CMK (cell line): Measurements from ENCODE around the gene PRR20G.
"Not testable (repeated sequence)": the region's sequence is repeated elsewhere in the genome, so short reads cannot be mapped to it uniquely, and the experiment has no call there.

Experiments used
- DNase-seq: peaks from one replicate; pipeline ENCODE4 v3.0.0-alpha.2; 2010; ENCODE audit warnings: low read depth

The PRR20G gene

DNA sequence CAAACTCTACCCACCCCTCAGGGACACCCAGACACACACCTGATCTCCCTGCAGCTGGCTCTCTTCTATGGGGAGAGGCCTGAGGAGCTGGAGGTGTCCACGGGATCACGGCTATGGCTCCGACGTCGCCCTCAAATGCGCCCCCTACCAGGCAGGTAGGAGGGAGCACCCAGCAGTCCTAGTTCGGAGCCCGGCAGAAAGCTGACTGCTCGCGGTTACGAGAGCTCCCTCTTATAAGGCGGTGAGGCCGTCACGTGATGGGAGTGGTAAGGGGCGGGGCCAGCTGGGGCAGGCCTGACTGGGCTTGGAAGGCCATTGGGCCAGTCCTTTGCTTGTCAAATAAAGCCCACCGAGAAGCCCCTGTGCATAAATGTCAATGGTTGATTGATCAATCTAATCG, at the start of gene PRR20G:
PRR20G (minus strand) TSS at position 207 of the 400 bp plus-strand sequence. CDS start 681 bp downstream, outside the sequence.
- DNase-seq = no peak

DNA sequence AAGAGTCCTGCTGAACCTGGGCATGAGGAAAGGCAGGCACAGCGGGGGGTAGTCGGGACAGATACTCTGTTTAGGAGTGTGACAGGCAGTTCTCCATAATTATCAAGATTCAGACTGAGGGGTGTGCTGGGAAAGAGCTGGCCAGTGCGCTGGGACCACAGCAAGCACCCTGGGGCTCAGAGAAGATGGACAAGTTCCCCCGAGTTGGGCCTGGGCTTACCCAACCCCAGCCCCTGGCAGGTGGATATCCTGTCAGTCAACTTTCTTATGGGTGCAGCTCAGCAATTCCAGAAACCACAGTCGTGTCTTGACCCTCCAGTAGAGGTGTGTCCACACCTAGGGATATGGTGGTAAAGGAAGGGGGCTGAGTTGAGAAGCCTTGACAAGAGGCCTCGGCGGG, 49.2 kb upstream of the PRR20G start:
- no peak for DNase-seq

DNA sequence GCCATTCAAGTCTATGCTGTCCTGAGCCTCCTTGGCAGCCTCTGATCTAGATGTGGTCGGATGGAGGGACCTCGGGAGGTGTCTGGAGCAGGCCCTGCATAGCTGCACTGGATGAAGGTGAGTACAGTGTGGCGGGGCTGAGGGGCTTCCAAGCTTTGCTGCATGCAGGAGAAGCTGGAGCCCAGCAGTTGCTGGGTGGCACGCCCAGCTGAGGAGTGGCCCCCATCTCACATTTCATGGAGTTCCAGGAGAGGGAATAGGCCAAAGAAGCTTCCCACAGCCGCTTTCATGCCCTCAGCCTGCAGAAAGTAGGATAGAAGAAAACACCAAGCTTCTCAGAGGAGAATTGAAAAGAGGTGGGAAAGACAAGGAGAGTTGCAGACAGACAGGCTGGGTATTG, 48.3 kb upstream of the PRR20G start:
- no peak for DNase-seq

DNA sequence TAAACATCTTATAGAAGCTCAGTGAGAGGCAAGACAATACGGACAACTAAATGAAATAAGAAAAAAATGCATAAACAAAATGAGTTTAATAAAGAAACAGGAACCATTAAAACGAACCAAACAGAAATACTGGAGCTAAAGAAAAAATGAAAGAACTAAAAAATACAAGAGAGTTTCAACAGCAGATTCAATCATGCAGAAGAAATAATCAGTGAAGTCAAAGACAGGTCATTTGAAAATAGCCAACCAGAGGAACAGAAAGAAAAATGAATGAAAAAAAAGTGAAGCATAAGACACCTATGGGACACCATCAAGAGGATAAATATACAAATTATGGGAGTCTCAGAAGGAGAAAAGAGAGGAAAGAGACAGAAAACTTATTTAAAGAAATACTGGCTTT, 42.5 kb upstream of the PRR20G start:
- no peak for DNase-seq

DNA sequence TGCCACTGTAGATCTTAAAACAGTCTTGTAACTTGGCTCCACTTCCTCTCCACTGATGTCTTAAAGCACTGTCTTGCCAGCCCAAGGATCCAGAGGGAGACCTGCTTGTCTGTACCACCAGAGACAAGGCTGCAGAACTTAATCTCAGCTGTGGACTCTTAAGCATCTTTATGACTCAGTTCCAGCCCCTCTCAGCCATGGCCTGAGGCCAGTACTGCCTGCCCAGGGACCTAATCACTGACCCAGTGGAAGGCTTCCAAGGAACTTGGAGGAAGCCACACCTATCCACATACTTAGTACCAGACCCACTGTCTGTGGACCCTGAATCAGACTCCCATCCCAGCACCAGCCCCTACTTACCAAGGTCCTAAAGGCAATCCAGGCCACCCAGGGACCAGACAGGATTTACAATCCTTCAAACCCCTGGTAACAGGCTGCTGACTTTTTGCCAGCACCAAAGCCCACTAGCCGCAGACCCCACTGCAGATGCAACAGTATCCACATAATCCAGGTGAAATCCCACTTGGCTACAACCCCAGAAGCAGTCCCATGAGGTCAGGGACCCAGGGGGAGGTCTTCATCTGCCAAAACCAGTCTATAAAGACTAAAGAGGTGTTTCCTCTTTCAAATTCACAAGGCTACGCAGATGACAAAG, 41.9 kb upstream of the PRR20G start:
- no peak for DNase-seq

DNA sequence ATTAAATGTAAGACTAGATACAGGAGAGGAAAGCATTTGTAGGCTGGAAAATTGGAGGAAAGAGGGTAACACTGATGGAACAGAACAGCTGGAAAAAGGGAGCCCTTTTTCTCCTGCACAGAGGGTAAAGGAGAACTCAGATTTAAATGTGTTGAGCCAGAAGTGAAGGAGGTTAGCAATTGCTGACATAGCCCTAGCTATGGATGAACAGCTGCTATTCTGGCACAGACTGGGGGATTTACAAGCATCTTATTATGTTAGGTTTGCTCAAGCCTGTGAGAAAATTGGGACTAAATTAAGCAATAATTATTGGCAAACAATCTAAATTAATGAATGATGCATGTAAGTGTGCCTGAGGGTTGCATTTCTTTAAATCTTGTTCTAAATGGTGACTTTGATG, 40.6 kb upstream of the PRR20G start:
- DNase-seq = no peak

DNA sequence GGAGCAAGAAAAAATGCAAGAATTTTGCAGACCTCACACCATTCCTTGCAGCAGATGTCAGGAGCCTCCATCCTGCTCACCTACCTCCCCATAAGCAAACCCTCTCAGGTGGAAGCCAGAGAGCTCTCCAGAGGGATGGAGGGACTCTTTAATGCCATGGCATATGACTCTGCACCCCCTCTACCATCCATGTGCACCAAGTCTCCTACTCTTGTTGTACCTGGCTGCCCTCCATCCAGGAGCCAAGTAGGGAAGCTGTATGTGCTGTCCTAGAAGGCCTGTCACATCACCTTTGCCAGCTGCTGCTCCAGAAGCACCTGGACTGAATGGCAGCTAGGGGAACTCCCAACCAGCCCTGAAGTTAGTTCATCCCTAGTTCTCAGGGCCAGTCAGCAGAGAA, 38.5 kb upstream of the PRR20G start:
- no peak for DNase-seq

DNA sequence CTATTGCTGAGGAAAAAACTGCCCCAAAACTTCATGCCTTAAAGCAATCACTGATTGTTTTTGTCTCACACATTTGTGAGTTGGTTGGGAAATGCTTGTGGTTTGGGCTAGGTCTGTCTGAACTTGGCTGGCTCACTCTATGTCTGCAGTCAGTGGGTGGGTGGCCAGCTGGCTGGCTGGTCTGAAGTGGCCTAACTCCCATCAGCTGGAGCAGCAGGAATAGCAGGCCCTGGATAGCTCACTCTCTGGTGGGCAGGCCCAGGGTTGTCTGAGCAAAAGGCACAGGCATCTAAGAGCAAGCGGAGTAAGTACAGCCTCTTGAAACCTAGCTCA, 37.7 kb upstream of the PRR20G start:
- DNase-seq = no peak

DNA sequence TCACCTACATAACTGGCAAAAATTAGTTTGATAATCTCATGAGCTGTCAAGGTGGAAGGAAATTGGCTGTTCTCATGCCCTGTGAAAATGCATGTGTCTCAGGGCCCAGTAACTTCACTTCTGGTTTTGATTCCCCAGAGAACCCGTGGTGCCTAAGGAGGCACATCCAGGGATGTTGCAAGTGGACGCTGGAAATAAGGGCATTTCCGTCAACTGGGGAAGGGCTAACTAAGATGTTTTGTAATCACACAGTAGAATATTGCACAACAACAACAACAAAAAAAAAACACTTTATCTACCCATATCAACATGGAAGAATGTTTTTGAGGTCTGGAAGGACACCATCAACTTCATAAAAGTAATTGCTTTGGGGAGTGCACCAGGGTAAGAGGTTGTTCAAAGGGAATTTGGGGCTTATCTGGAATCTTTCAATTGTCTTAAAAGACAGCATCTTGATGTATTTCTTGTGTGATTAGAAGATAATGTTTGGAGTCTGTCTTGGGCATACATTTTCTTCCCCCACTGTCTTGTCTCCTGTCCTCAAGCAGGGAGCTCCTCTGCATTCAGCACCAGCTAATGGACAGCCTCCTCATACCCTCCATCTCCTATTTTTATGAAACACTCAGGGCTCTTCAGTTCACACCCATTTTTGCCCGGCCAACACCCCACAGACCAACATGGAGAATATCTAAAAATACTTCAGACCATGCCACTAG, 37.2 kb upstream of the PRR20G start:
- no peak for DNase-seq

DNA sequence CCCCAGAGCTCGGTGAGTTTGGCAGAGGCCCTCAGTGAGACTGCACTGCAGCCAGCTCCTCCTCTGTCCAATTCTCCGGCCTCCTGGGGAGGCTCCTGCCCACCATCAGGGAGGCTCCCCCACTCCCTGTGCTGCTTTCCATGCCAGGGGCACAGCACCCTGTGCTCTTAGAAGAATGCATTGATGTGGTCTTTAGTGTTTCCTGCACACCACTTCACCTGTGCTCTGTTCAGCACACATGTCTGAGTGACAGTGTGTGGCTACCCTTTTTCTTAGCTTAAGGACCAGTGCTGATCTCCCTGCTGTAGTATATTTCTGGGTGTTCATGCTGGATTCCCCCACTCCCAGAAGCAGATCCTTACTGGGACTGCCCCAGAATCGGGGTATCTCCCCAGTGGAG, 36.2 kb upstream of the PRR20G start:
- DNase-seq = no peak

DNA sequence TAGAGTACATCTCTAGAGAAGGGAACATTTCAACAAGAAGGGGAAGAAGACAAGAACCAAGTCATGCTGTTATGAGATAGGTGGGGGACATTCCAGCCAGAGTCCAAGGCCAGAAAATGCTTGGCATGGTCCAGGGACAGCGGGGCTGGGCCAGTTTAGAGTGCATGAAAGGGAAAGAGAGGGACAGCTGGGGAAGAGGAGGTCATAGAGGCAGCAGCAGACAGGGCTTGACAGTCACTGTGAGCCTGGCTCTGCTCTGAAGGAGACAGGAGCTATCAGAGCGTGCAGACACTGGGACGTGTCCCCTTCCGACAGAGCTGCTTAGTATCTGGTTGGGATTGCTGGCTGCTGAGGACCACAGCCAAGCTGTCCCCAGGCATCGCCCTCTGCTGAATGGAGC, 35.7 kb upstream of the PRR20G start:
- DNase-seq = no peak

DNA sequence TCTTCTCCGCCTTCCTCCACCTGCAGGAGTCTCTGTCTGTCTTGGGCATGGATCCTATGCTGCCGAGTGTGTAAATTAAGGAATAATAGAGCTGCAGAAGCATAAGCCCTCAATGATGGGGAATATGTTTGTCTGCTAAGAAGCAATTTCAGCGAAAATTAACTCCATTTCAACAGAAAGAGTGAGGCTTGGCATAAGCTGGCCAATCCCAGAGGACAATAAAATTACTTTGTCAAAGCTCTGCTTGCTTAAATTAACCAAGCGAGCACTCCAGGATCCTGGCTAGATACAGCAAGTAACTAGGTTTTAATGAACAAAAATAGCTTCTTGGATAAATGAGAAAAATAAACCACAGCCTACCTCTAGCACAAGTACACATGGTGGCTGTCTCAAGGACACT, 33.5 kb upstream of the PRR20G start:
- no peak for DNase-seq

DNA sequence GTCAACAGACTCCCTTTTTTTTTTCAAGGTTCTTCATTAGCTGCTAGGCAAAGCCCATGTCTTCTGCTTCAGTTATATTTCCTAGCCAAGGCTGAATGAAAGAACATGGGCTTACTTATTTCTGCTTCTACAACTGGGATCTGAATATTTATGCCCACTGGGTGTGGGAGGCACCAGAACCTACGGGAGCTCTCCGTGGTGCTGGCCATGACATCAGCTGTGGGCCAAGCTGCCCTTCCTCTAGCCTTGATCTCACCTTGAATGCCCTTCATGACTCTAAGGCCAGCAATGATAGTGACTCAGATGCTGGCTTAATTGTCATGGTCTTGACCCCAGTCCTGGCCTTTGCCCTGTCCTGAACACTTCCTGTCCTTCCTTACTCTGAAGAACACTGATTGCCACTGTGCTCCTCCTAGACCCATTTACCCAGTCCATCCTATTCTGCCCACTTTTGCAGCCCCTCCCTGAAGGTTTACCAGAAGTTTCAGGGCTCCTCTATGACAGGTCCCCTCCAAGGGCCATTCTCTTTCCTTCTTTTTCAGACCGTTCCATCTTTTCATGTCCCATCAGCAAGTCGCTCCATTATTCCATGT, 32.8 kb upstream of the PRR20G start:
- DNase-seq = no peak

DNA sequence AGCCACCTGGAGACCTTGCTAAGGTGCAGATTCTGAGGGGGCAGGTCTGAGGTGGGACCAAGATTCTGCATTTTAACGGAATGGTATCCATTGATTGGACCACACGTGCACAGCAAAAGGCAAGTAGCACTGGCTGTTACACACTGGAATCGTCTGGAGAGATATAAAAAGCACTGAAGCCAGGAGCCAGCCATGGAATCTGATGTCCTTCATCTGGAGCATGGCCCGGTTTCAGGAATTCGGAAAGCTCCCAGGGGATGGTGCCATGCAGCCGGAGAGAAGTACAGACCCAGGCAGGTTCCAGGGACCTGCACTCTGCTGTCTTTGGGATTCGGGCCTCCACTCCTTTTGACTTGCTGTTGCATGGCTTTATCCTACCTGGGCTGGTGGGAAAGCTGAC, 28.8 kb upstream of the PRR20G start:
- DNase-seq = no peak

DNA sequence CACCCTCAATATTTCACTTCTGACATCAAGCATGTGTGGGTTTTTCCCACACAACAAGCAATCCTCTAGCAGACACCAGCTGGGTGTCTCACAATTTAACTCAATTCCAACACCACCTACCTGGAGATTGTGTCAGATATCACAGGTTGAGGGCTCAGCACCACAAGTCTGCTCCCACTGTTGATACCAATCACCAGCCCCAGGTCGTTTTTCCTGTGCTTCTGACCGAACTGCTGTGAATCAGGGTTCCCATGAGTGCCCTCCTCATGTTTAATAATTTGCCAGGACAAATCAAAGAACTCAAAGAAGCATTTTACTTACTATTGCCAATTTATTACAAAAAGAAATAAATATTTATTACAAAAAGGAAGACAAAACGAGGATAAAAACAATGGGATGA, 25.0 kb upstream of the PRR20G start:
- DNase-seq = no peak

DNA sequence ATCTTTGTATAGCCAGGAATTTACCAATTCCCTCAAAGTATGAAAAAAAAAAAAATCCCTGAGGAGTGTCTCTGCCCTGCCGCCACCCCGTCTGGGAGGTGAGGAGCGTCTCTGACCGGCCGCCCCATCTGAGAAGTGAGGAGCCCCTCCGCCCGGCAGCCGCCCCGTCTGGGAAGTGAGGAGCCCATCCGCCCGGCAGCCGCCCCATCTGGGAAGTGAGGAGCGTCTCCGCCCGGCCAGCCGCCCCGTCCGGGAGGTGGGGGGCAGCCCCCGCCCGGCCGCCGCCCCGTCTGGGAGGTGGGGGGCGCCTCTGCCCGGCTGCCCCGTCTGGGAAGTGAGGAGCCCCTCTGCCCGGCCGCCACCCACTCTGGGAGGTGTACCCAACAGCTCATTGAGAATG, 21.0 kb upstream of the PRR20G start:
- DNase-seq = not testable (repeated sequence)

DNA sequence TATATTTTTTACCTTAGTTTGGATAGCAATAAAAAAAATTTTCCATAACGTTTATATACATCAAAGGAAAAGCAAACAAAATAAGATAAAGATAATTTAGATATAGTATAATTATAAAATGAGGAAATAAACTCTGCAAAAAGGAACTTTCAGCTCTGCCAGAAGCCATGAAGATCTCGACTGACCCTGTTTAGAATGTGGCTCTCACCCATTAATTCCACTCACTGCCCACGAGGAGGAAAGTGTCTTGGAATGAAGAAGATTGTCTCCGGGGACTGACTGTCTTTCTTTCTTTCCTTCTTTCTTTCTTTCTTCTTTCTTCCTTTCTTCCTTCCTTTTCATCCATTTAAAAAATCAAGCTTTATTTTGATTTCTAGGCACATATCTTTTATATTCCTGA, 20.1 kb upstream of the PRR20G start:
- no peak for DNase-seq

DNA sequence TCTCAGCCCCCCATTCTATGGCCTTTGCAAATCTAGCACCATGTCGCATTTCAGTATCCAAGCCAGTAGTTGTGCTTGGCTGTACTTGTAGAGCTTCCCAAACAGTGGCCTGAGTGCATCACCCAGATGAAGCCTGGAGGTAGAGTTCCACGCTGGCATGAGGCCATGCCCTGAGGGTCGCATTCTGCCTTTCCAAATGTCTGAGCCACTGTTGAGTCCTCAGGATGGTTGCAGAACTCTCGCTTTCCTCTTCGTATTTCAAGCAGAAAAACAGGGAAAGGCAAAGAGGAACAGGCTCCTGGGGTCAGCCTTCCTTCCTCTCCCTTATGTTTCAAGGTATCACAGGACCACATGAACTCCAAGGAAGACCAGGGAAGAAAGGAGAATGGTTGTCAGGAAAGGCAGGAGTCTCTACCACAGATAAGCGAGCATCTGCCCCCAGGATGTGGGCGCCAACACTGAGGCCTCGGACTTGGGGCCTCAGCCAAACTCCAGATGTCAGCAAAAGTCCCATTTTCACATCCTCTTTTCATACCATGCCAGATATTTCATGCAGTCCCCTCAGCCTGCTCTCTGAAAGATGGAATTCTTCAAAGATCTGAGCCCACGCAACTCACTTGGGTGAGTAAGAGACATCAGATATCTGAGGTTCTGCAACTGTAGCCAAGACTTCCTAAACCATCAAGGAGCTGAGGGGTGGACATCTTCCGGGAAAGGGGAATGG, 19.4 kb upstream of the PRR20G start:
- no peak for DNase-seq

DNA sequence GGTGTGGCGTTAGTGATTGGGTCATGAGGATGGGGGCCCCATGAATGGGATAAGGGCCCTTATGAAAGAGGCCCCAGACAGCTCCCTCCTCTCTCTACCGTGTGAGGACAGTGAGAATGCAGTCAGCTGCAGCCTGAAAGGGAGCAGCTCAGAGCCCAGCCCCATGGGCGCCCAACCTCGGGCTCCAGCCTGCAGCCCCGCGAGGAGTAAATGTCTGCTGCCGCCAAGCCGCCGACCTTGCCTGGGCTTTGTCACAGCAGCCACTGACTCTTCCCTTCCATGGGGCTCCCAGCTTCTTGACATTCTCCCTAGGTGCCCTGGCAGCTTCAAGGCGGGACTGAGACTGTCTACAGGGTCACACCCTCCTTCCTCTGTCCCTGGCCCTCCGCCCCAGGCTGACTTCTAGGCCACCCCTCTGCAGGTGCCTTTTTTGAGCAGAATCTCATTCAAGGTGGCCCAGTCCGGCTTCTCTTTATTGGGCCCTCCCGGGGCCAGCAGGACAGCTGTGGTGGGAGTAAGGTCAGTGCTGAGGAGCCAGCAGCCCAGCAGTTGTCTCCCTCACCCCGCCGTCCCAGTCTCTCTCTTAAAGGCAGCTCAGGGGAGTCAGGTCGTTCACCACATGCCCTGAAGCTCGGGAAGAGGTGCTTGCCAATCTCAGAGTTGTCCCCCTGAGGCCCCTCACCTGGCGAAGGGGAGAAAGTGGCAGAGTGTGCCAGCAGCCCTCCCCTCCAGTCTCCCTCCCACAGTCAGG, 18.7 kb upstream of the PRR20G start:
- DNase-seq = no peak

DNA sequence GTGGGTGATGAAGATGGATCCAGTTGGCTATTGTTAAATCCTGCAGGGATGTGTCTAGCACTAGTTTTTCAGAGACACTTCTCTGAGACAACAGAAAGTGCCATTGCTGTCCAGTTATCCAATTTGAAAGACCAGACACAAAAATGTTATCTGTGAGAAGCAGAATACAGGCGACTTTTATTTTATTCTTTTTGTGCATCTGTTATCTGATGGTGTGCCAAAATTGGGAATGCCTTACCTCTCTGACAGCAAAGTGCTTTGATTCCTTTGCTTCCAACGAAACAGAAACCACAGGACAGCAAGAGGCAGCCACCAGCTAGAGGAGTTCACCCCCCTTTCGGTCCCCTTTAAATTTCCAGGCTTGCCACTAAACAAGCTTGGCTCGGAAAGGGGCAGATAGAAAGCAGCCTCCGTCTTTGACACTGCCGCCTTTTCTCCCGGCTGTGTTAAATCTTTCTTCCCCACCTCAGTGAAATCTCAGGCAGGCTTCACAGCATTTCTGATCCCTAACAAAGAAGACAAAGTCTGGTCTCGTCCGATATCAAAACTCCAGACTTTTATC, 17.7 kb upstream of the PRR20G start:
- no peak for DNase-seq

DNA sequence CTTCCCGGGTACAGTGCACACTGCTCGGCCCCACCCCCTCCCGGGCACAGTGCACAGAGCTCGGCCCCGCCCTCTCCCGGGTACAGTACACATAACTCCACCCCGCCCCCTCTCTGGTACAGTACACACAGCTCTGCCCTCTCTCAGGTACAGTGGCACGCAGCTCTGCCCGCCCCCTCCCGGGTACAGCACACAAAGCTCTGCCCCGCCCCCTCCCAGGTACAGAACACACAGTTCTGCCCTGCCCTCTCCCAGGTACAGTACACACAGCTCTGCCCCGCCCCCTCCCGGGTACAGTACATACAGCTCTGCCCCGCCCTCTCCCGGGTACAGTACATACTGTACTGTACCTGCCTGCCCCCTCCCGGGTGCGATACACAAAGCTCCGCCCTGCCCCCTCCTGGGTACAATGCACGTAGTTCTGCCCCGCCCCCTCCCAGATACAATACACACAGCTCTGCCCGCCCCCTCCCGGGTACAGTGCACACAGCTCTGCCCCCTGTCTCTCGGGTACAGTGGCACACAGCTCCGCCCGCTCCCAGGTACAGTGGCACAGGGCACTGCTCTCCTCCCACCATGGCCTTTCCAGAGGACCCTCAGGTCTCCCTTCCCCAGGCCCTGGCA, 16.4 kb upstream of the PRR20G start:
- DNase-seq = no peak

DNA sequence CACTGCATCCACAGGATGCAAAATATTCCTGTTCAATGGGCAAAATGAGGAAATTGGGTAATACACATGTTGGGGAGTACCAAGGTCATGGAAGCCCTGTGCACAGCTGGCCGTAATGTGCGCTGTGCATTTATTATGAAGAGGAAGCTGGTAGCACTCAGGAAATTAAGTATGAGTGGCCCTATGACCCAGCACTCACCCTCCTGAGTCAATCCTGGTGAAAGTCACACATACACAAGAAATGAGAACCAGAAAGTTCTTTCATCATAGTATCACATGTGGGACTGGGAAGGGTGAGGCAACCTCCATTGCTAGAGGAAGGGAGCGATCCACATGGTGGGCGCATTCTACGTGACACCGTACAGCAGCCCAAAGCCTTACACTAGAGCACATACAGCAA, 11.4 kb upstream of the PRR20G start:
- no peak for DNase-seq
